HFF-Myc (cell line): ENCODE results near the gene FHIT.

Source experiments
- DNase-seq: peaks from one replicate; pipeline ENCODE4 v3.0.0-alpha.2; 2011; ENCODE audit warnings: low read depth; ENCODE audit errors: extremely low read depth
- H3K4me3 ChIP-seq: replicated peaks from 2 replicates; pipeline ENCODE4 v1.5.1; 2011; ENCODE audit warnings: low read depth, mild to moderate bottlenecking, control low read depth, low read length
- CTCF ChIP-seq: IDR thresholded peaks from 2 replicates; pipeline ENCODE4 v1.5.1; 2012; ENCODE audit warnings: mild to moderate bottlenecking, low read depth, low read length, control low read depth; ENCODE audit errors: missing control alignments

FHIT gene

DNA sequence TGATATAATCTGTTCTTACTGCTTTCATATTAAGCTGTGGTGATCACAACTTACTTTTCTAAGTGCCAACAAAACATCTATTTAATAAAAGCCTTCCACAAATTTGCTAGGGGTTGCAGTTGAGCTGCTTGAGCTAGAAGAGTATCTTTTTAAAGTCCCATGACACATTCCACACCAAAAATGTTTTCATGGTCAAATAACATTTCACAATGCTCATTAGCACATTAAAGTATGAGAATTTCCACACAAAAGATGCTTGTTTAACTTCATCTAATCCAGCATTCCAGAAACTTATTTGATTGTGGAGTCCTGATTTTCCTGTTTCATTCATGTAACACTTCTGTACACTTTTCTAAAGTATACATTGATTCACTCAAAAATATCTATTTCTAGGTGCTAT, 1325.3 kb downstream of the FHIT start:
- no peak overlapping the region for H3K4me3 ChIP-seq
- DNase-seq: no peak
- TF ChIP-seq CTCF: no peak

- no peak for DNase-seq
- no peak for TF ChIP-seq CTCF
- no peak overlapping the region for H3K4me3 ChIP-seq
These were observed 1329.1 kb downstream of the FHIT start for GRCh38 chr3:59922192-59922591.

DNA sequence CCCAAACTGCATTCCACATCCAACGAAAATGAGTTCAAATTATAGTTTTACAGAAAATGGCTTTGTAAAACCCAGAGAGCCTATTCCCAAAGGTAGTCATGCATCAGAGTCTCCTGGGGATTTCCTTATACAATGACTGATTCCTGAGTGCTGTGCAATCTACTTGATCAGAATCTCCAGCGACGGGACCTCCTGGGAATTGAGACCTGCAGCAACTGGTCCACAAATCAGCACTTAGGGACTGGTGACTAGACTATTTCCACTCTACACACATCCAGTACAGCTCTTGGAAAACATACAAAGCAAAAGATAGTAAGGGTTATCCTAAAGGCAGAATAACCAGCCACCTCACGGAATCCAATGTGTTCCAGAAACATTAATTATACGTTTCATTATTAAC, 1330.4 kb downstream of the FHIT start:
- TF ChIP-seq CTCF: no peak
- no peak for DNase-seq
- H3K4me3 ChIP-seq: no peak overlapping the region

- no peak for DNase-seq
- no peak overlapping the region for H3K4me3 ChIP-seq
- TF ChIP-seq CTCF: no peak
These were observed 1331.7 kb downstream of the FHIT start for GRCh38 chr3:59919586-59919985.

GRCh38 chr3:59914251-59914650, 1337.0 kb downstream of the FHIT start:
- no peak for TF ChIP-seq CTCF
- no peak for DNase-seq
- no peak overlapping the region for H3K4me3 ChIP-seq

- TF ChIP-seq CTCF: no peak
- no peak overlapping the region for H3K4me3 ChIP-seq
- DNase-seq: no peak
These were observed 1337.6 kb downstream of the FHIT start for GRCh38 chr3:59913645-59914044.

DNA sequence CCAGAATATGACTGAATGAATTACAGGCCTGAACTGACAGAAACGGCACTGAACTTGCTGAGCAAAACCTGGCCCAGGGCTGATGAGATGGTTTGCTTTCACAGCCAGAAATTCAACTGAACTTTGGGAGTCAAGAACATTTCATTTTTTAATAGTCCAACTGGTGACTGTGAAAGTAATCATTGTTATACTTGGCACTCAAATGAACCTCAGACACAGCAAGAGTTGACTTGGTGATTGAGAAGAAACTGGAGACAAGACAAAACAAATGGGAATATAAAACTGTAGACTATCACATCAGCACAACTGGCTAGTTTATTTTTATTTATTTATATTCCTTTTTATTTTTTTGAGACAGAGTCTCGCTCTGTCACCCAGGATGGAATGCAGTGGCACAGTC, 1342.6 kb downstream of the FHIT start:
- no peak for DNase-seq
- TF ChIP-seq CTCF: no peak
- no peak overlapping the region for H3K4me3 ChIP-seq
